NT2/D1 (cell line): Measurements from ENCODE around the gene NUCB1.

ENCODE experiments used
- SUZ12 ChIP-seq: IDR thresholded peaks from 2 replicates; pipeline ENCODE4 v1.6.1; 2011; ENCODE audit not compliant: insufficient read length, insufficient read depth; ENCODE audit errors: extremely low read depth
- YY1 ChIP-seq: IDR thresholded peaks from 2 replicates; pipeline ENCODE4 v1.6.1; 2011; ENCODE audit not compliant: insufficient read length, insufficient read depth
- ZNF274 ChIP-seq: IDR thresholded peaks from 2 replicates; pipeline ENCODE4 v1.6.1; 2011; ENCODE audit warnings: mild to moderate bottlenecking, low read depth, low read length

DNA sequence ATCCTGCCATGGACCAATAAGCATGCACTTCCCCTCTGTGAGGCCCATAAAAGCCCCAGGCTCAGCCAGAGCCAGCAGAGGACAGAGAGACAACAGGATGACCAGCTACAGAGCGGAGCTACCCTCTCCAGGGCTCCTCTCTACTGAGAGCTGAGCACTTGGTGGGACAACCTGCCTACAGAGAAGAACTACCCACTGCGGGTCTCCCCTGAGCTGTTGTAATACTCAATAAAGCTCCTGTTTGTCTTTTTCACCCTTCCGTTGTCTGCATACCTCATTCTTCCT, 47.1 kb downstream of the NUCB1 start:
- TF ChIP-seq YY1 (no peak), ZNF274 (no peak), SUZ12 (no peak)
